HepG2 (cell line): ENCODE measurements around the gene ARHGDIA. TPM values are rescaled to one million over a fixed set of nuclear protein-coding genes. Genes with fewer than 3 reads are reported as not detected.

ENCODE experiments used
- ATAC-seq: fragments of 200-7000 bp; cut with Tn5 transposase; 3 replicates; pipeline ENCODE4 v1.9.1; 2020; ENCODE audit warnings: mild to moderate bottlenecking, moderate library complexity
- BruUV-seq: library from RNA; stranded (reverse); fragments of 400-500 nt; replicated peaks from 2 replicates; lab custom pipeline; 2021; lab: Mats Ljungman, UMichigan
- CTCF ChIA-PET: fragments of 300-600 bp; formaldehyde crosslinking; extraction: SDS; loops from one replicate; lab custom pipeline; 2021; ENCODE audit warnings: low total read pairs, inconsistent platforms, low intra/inter-chr PET ratio; lab: Yijun Ruan, JAX
- POLR2A ChIA-PET: fragments of 350-600 bp; sonication (Branson Sonifier 250); formaldehyde crosslinking; loops from one replicate; lab custom pipeline; 2020; ENCODE audit warnings: antibody characterized with exemption, inconsistent platforms; lab: Yijun Ruan, JAX
- DNase-seq: peaks from one replicate; pipeline ENCODE4 v3.0.0-alpha.2; 2015; ENCODE audit warnings: low spot score
- FAIRE-seq: peaks from 3 replicates; lab custom pipeline; 2011; peaks lifted over from hg19 to GRCh38; lab: Jason Lieb, UNC
- H2AFZ ChIP-seq: one replicate; pipeline ENCODE4 v1.6.1; 2011; ENCODE audit warnings: low read length, inconsistent platforms
- H3K27ac ChIP-seq: fragments of 300-600 bp; 3 replicates; pipeline ENCODE4 v1.8.0; 2011; ENCODE audit warnings: mixed run types, mild to moderate bottlenecking, mixed read lengths, low read length, inconsistent platforms; ENCODE audit not compliant: insufficient read depth; ENCODE audit errors: extremely low read length
- H3K27me3 ChIP-seq, 2 experiments: fragments of 200-600 bp in 1 of 2; 2 replicates in 1 of 2; 3 replicates in 1 of 2; pipeline versions ENCODE4 v1.6.0 to v1.8.0; 2011; ENCODE audit warnings: low read length in 2 of 2, mild to moderate bottlenecking in 2 of 2, moderate library complexity in 2 of 2, inconsistent platforms in 1 of 2; ENCODE audit not compliant: insufficient read depth in 2 of 2, control insufficient read depth in 1 of 2
- H3K36me3 ChIP-seq, 2 experiments: fragments of 200-600 bp in 1 of 2; replicated peaks in 1 of 2; 2 replicates in 1 of 2; 3 replicates in 1 of 2; pipeline versions ENCODE4 v1.5.1 to v1.8.0; 2011; ENCODE audit warnings: low read length in 2 of 2, inconsistent platforms in 1 of 2; ENCODE audit not compliant: insufficient read depth in 2 of 2, control insufficient read depth in 1 of 2
- H3K4me1 ChIP-seq: 2 replicates; pipeline ENCODE4 v1.5.1; 2012; ENCODE audit warnings: low read length, inconsistent platforms; ENCODE audit not compliant: insufficient read depth
- H3K4me2 ChIP-seq: 2 replicates; pipeline ENCODE4 v1.6.0; 2011; ENCODE audit warnings: low read depth, low read length, inconsistent platforms
- H3K4me3 ChIP-seq, 3 experiments: fragments of 200-600 bp in 1 of 3; sonication (generic), shearing (Covaris generic) in 1 of 3; replicated peaks in 1 of 3; 2 replicates each; pipeline ENCODE4 v1.5.1; 2011 to 2016; ENCODE audit warnings: low read length in 3 of 3, inconsistent platforms in 2 of 3, low read depth in 2 of 3, mild to moderate bottlenecking in 2 of 3, control low read depth in 1 of 3, mixed read lengths in 1 of 3; ENCODE audit not compliant: insufficient read depth in 1 of 3
- H3K79me2 ChIP-seq: one replicate; pipeline ENCODE4 v1.6.1; 2011; ENCODE audit warnings: low read length, inconsistent platforms; ENCODE audit not compliant: insufficient read depth
- H3K9ac ChIP-seq: 2 replicates; pipeline ENCODE4 v1.6.0; 2011; ENCODE audit warnings: mild to moderate bottlenecking, low read depth, low read length, inconsistent platforms; ENCODE audit not compliant: insufficient read depth
- H3K9me3 ChIP-seq: 2 replicates; pipeline ENCODE4 v1.5.1; 2012; ENCODE audit warnings: mild to moderate bottlenecking, low read length
- H4K20me1 ChIP-seq: 2 replicates; pipeline ENCODE4 v1.6.0; 2011; ENCODE audit warnings: inconsistent platforms, mild to moderate bottlenecking, low read length, moderate library complexity; ENCODE audit not compliant: insufficient read depth
- BRD4 ChIP-seq: sonication (generic); formaldehyde crosslinking; IDR thresholded peaks from 2 replicates; pipeline ENCODE4 v1.4.0; 2020; ENCODE audit warnings: missing genetic modification reagents
- CCDC6 ChIP-seq: sonication (generic); formaldehyde crosslinking; IDR thresholded peaks from 2 replicates; pipeline ENCODE4 v1.8.1; 2022; ENCODE audit warnings: mild to moderate bottlenecking, missing genetic modification reagents, moderate library complexity
- HINFP ChIP-seq: sonication (generic); formaldehyde crosslinking; IDR thresholded peaks from 2 replicates; pipeline ENCODE4 v1.4.0; 2020; ENCODE audit warnings: low read depth, mild to moderate bottlenecking, missing genetic modification reagents
- IKZF5 ChIP-seq: IDR thresholded peaks from 2 replicates; pipeline ENCODE4 v1.6.1; 2018; ENCODE audit warnings: missing genetic modification reagents, mild to moderate bottlenecking, missing compliant biosample characterization
- REL ChIP-seq: sonication (generic); formaldehyde crosslinking; conservative IDR thresholded peaks from 2 replicates; pipeline ENCODE4 v1.8.0; 2022; ENCODE audit warnings: mild to moderate bottlenecking, missing genetic modification reagents, moderate library complexity
- USF2 ChIP-seq, 2 experiments: sonication (generic) in 1 of 2; formaldehyde crosslinking in 1 of 2; IDR thresholded peaks; 2 replicates each; pipeline versions ENCODE4 v1.5.1 to v1.6.1; 2011 to 2020; ENCODE audit warnings: borderline replicate concordance in 1 of 2, low read depth in 1 of 2, low read length in 1 of 2, mild to moderate bottlenecking in 1 of 2, missing genetic modification reagents in 1 of 2, moderate library complexity in 1 of 2
- ZNF468 ChIP-seq: sonication (generic); formaldehyde crosslinking; IDR thresholded peaks from 2 replicates; pipeline ENCODE4 v1.8.0; 2022; ENCODE audit warnings: mild to moderate bottlenecking, moderate library complexity, missing genetic modification reagents
- ZXDC ChIP-seq: sonication (generic); formaldehyde crosslinking; IDR thresholded peaks from 2 replicates; pipeline ENCODE4 v1.5.0; 2020; ENCODE audit warnings: mild to moderate bottlenecking, missing genetic modification reagents
- WGBS: methylation state at CpG from one replicate; pipeline ENCODE4 v1.1.6; 2017; ENCODE audit warnings: low lambda C conversion rate; 5-methylcytosine and 5-hydroxymethylcytosine counted together
- in situ Hi-C: cut with HindIII; loops from 2 replicates; pipeline ENCODE4 v1.10.0; 2017; ENCODE audit warnings: low pct_unique_long_range_greater_than_20kb; ENCODE audit not compliant: extremely low pct_ligation_motif_present
- intact Hi-C: fragments of 100-400 bp; cut with micrococcal nuclease; formaldehyde crosslinking; loops from one replicate; pipeline ENCODE4 v1.10.0; 2022; ENCODE audit not compliant: unreplicated experiment
- polyA plus RNA-seq, 8 experiments: library from polyadenylated mRNA; depleted of rRNA in 3 of 8; stranded (reverse) in 7 of 8; unstranded in 1 of 8; fragments of >200 nt; fragmentation: Illumina TruSeq in 4 of 8; extraction: Trizol in 4 of 8; gene quantifications; 2 replicates each; pipeline versions ENCODE4 v1.2.1 to v1.2.3, GENCODE V29; 2011 to 2016; ENCODE audit warnings: low read depth in 4 of 8, missing spikeins in 1 of 8, mixed read lengths in 1 of 8; ENCODE audit not compliant: insufficient read depth in 1 of 8
- total RNA-seq, 5 experiments: library from RNA; depleted of rRNA; stranded (reverse); fragments of >200 nt; fragmentation: Illumina TruSeq; extraction: Trizol; gene quantifications; 2 replicates each; pipeline ENCODE4 v1.2.3, GENCODE V29; 2016; ENCODE audit warnings: low read depth in 1 of 5
- TF ChIP-seq, protein P1 (sequence below): sonication (generic); formaldehyde crosslinking; IDR thresholded peaks from 2 replicates; pipeline ENCODE4 v1.4.0; 2020; ENCODE audit warnings: missing genetic modification reagents

Gene ARHGDIA
- total and polyA plus RNA-seq, 2 of the 13 experiments (the other 11 are each of a cell fraction or from before 2014, with no cell fraction given) = 40.0 to 64.0 TPM

- TF ChIP-seq IKZF5 (CRISPR knock-in tag) = peak; percentile 89
- TF ChIP-seq USF2 (IDR thresholded peaks at IDR 0.05; ENCODE audit: low read depth, low read length) = no peak
- TF ChIP-seq USF2 (CRISPR knock-in tag; IDR thresholded peaks at IDR 0.05; ENCODE audit: borderline replicate concordance) = peak; percentile 39; the same call in 1 of the 2 replicates
- TF ChIP-seq, protein P1, sequence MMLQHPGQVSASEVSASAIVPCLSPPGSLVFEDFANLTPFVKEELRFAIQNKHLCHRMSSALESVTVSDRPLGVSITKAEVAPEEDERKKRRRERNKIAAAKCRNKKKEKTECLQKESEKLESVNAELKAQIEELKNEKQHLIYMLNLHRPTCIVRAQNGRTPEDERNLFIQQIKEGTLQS = peak; percentile 97
Measured at GRCh38 chr17:81860756-81861568, 10.2 kb downstream of the ARHGDIA start (continued).

GRCh38 chr17:81859906-81860755 lies 11.0 kb downstream of the ARHGDIA start, which contains the start of gene P4HB:
Gene P4HB, minus strand, starts transcription at chr17:81860535. Its CDS starts 64 bp downstream, at chr17:81860471.
- H3K79me2 ChIP-seq = peaks cover 81% of the 10 kb centered on the region
- no peak for FAIRE-seq
- TF ChIP-seq ZXDC (CRISPR knock-in tag) (0 out of 2 replicates have a peak, but pooled peaks have one; percentile 60), CCDC6 (CRISPR knock-in tag) (0 out of 2 replicates have a peak, but pooled peaks have one; percentile 15), ZNF468 (CRISPR knock-in tag) (peak; percentile 78; the same call in 1 of the 2 replicates), REL (peak; percentile 58), BRD4 (0 out of 2 replicates have a peak, but pooled peaks have one; percentile 37), HINFP (CRISPR knock-in tag) (0 out of 2 replicates have a peak, but pooled peaks have one; percentile 7)

More at GRCh38 chr17:81859906-81860755, 11.0 kb downstream of the ARHGDIA start, which contains the start of gene P4HB:
- H3K27me3 ChIP-seq = no peaks in the 10 kb centered on the region; a peak in 1 of 5 replicates
- no peaks in the 10 kb centered on the region for H3K9me3 ChIP-seq
- H3K9ac ChIP-seq = peak within 1 kb of the TSS; percentile 97
- in situ Hi-C loops (no loop called here), intact Hi-C loops (loop anchor here (5.0 kb wide), 1 partner anchor 38 kb away; no protein-coding TSS in a partner anchor)
- CTCF ChIA-PET = interaction anchor here (0.6 to 1.2 kb wide), 2 partner anchors 35 to 127 kb away, joined by 3 read pairs; no protein-coding TSS in a partner anchor
- peak within 1 kb of the TSS; percentile 94 for H3K27ac ChIP-seq
- BruUV-seq = no TSS peak
- H3K4me3 ChIP-seq = peak within 1 kb of the TSS; percentile 83 to 98 (median 90)
- peak within 1 kb of the TSS; percentile 99 for H3K4me2 ChIP-seq
- no peak for DNase-seq
- POLR2A ChIA-PET = interaction anchor here (0.7 to 3.7 kb wide), 49 partner anchors 9 to 246 kb away, joined by 3 to 40 read pairs (median 5); partner anchors contain the start of genes ARHGDIA, ARL16, CENPX and DCXR
- peak; percentile 11; the same call in 2 of the 3 replicates for ATAC-seq
- H2AFZ ChIP-seq = no peak within 1 kb of the TSS
- H4K20me1 ChIP-seq = peaks cover 35% of the 10 kb centered on the region
- WGBS = under 1% methylated on average over 38 of the region's 95 CpGs
- H3K36me3 ChIP-seq = peaks cover 22 to 51% of the 10 kb centered on the region in 2 experiments
- H3K4me1 ChIP-seq = peaks cover 77% of the 10 kb centered on the region
